ENCODE measurements around the gene TMEM242.

DNA sequence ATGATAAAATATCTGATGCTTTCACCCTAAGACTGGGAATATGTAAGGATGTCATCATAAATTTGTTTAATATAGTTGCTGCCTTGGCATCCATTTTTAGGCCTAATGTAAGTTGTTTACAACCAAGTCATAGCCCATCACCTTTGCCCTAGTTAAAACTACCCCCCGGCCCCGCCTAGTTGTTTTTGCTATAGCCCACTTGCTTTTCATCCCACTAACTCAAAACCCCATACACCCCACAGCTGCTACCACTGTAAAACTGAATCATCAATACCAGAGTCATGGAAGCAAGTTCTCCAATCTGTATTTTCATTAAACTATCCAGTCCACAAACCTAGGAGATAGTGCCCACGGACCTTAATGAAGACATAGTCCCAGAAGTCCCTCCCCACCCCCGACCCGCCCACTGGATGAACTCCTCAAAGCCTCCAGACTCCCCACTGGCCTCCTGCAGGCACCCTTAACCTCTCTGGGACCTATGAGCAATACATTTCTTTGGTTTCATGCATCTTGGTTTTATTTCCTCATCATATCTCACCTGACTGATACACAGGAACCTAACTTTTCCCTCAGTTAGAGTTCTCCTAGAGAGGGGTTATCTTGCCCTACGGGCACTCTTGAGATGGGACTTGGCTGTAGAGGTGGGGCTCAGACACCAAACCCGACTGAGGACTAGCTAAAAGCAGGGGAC is 45.2 kb upstream of the TMEM242 start:
- TF ChIP-seq, protein P1, sequence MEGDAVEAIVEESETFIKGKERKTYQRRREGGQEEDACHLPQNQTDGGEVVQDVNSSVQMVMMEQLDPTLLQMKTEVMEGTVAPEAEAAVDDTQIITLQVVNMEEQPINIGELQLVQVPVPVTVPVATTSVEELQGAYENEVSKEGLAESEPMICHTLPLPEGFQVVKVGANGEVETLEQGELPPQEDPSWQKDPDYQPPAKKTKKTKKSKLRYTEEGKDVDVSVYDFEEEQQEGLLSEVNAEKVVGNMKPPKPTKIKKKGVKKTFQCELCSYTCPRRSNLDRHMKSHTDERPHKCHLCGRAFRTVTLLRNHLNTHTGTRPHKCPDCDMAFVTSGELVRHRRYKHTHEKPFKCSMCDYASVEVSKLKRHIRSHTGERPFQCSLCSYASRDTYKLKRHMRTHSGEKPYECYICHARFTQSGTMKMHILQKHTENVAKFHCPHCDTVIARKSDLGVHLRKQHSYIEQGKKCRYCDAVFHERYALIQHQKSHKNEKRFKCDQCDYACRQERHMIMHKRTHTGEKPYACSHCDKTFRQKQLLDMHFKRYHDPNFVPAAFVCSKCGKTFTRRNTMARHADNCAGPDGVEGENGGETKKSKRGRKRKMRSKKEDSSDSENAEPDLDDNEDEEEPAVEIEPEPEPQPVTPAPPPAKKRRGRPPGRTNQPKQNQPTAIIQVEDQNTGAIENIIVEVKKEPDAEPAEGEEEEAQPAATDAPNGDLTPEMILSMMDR (IDR thresholded peaks at IDR 0.05) = no peak
- no peak for TF ChIP-seq POLR2A (IDR thresholded peaks at IDR 0.05)

All from esophagus squamous epithelium (tissue), 4 donors.